Epithelial cell of esophagus (primary cell): ENCODE results near the gene FBXW12.
A peak's percentile ranks its signal among the peaks of the same experiment; 100 is the strongest.
"Not testable (repeated sequence)": the region's sequence is repeated elsewhere in the genome, so short reads cannot be mapped to it uniquely, and the experiment has no call there.

Experiments
- DNase-seq: peaks from one replicate; pipeline ENCODE4 v3.0.0; 2010; ENCODE audit warnings: low read depth
- H3K4me3 ChIP-seq: 2 replicates; pipeline ENCODE4 v1.5.1; 2011; ENCODE audit warnings: mild to moderate bottlenecking, low read length, control low read depth
- CTCF ChIP-seq: IDR thresholded peaks from 2 replicates; pipeline ENCODE4 v1.5.1; 2011; ENCODE audit warnings: low read depth, mild to moderate bottlenecking, low read length, control low read depth, inconsistent platforms; ENCODE audit not compliant: insufficient read depth; ENCODE audit errors: missing control alignments

FBXW12 gene

GRCh38 chr3:48400824-48401433 lies 28.9 kb downstream of the FBXW12 start:
- peak; percentile 89 for TF ChIP-seq CTCF

GRCh38 chr3:48401434-48401901 lies 29.4 kb downstream of the FBXW12 start:
- not testable (repeated sequence) for DNase-seq, H3K4me3 ChIP-seq

More at GRCh38 chr3:48400824-48401433, 28.9 kb downstream of the FBXW12 start:
- no peak overlapping the region for H3K4me3 ChIP-seq
- DNase-seq, result peak; percentile 82

GRCh38 chr3:48402281-48402732 lies 30.3 kb downstream of the FBXW12 start:
- DNase-seq, result peak; percentile 97
- TF ChIP-seq CTCF, result no peak
- H3K4me3 ChIP-seq, result no peak overlapping the region

GRCh38 chr3:48402907-48403306 lies 30.9 kb downstream of the FBXW12 start:
- no peak overlapping the region for H3K4me3 ChIP-seq
- DNase-seq, result no peak
- TF ChIP-seq CTCF, result no peak

- DNase-seq, result no peak
- H3K4me3 ChIP-seq, result no peak overlapping the region
- TF ChIP-seq CTCF, result no peak
These were observed 31.8 kb downstream of the FBXW12 start for GRCh38 chr3:48403533-48404439.

- H3K4me3 ChIP-seq, result no peak overlapping the region
- TF ChIP-seq CTCF, result no peak
- no peak for DNase-seq
These were observed 32.7 kb downstream of the FBXW12 start for GRCh38 chr3:48404440-48405342.
